ENCODE measurements around the gene ATP6V1F.

The ATP6V1F gene

GRCh38 chr7:128863433-128863989 lies 855 bp downstream of the ATP6V1F start:
- TF ChIP-seq, protein P1, sequence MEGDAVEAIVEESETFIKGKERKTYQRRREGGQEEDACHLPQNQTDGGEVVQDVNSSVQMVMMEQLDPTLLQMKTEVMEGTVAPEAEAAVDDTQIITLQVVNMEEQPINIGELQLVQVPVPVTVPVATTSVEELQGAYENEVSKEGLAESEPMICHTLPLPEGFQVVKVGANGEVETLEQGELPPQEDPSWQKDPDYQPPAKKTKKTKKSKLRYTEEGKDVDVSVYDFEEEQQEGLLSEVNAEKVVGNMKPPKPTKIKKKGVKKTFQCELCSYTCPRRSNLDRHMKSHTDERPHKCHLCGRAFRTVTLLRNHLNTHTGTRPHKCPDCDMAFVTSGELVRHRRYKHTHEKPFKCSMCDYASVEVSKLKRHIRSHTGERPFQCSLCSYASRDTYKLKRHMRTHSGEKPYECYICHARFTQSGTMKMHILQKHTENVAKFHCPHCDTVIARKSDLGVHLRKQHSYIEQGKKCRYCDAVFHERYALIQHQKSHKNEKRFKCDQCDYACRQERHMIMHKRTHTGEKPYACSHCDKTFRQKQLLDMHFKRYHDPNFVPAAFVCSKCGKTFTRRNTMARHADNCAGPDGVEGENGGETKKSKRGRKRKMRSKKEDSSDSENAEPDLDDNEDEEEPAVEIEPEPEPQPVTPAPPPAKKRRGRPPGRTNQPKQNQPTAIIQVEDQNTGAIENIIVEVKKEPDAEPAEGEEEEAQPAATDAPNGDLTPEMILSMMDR (IDR thresholded peaks at IDR 0.05; ENCODE audit: low read depth, low read length) = peak; percentile 70
- Histone ChIP-seq H3K36me3 (peaks cover 13% of the 10 kb centered on the region), H3K4me1 (peaks cover 16% of the 10 kb centered on the region), H3K27me3 (no peaks in the 10 kb centered on the region), H3K9me3 (no peaks in the 10 kb centered on the region), H3K4me3 (ENCODE audit: low read depth, low read length) (peak overlapping the region; percentile 82)
- DNase-seq = peak; percentile 75

GRCh38 chr7:128865303-128865702 lies 2.6 kb downstream of the ATP6V1F start:
- Histone ChIP-seq H3K27me3 (no peaks in the 10 kb centered on the region), H3K4me3 (ENCODE audit: low read depth, low read length) (no peak overlapping the region), H3K9me3 (no peaks in the 10 kb centered on the region), H3K36me3 (peaks cover 13% of the 10 kb centered on the region), H3K4me1 (peaks cover 17% of the 10 kb centered on the region)
- TF ChIP-seq, protein P1 (IDR thresholded peaks at IDR 0.05; ENCODE audit: low read depth, low read length) = no peak
- DNase-seq = no peak

GRCh38 chr7:128865996-128866877 lies 3.6 kb downstream of the ATP6V1F start:
- Histone ChIP-seq H3K4me1 (peaks cover 13% of the 10 kb centered on the region), H3K27me3 (no peaks in the 10 kb centered on the region), H3K9me3 (no peaks in the 10 kb centered on the region), H3K4me3 (ENCODE audit: low read depth, low read length) (no peak overlapping the region), H3K36me3 (peaks cover 13% of the 10 kb centered on the region)
- TF ChIP-seq, protein P1 (IDR thresholded peaks at IDR 0.05; ENCODE audit: low read depth, low read length) = no peak
- no peak for DNase-seq

GRCh38 chr7:128867241-128867640 lies 4.6 kb downstream of the ATP6V1F start:
- Histone ChIP-seq H3K36me3 (peaks cover 13% of the 10 kb centered on the region), H3K9me3 (no peaks in the 10 kb centered on the region), H3K4me3 (ENCODE audit: low read depth, low read length) (no peak overlapping the region), H3K4me1 (peaks cover 13% of the 10 kb centered on the region), H3K27me3 (no peaks in the 10 kb centered on the region)
- TF ChIP-seq, protein P1 (IDR thresholded peaks at IDR 0.05; ENCODE audit: low read depth, low read length) = no peak
- no peak for DNase-seq

DNA sequence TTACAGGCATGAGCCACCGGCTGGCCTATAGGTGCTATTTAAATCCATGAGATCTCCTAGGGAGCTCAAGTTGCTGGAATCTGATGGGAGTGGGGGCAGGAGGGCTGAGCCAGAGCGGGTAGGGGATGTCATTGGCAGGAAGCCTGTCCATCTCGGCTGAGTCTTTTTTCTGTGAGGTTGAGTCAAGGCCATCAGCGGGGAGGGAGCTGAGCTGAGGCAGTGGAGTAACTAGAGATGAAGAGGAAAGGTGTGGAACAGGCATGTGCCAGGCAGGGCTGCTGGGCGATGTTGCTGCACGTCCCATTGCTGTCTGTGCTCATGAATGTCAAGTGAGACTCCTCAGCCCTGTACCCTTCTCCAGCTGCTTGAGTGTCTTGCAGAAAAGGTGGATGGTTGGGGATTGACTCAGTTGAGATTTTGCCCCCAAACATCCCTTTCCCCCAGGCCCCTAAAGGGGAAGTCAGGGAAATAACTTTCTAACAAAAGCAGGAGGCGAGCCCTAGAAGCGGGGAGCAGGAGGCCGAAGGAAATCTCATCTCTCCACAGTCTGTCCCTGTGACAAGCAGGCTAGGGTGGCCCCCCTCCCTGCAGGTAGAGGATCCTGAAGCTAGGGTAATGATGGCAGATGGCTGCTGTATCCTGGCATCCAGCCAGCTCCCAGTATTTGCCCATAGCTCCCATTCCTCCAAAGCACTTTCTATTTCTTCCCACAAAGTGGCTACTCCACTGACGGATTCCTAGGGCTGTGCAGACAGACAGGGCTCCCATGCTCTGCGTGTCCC lies 5.4 kb downstream of the ATP6V1F start:
- H3K36me3 ChIP-seq = peaks cover 13% of the 10 kb centered on the region
- no peaks in the 10 kb centered on the region for H3K9me3 ChIP-seq
- H3K27me3 ChIP-seq = no peaks in the 10 kb centered on the region
- peak; percentile 60 for DNase-seq
- TF ChIP-seq, protein P1 (IDR thresholded peaks at IDR 0.05; ENCODE audit: low read depth, low read length) = no peak
- H3K4me3 ChIP-seq (ENCODE audit: low read depth, low read length) = no peak overlapping the region
- peaks cover 13% of the 10 kb centered on the region for H3K4me1 ChIP-seq
